ENCODE data around the gene ETV6.

Gene ETV6

DNA sequence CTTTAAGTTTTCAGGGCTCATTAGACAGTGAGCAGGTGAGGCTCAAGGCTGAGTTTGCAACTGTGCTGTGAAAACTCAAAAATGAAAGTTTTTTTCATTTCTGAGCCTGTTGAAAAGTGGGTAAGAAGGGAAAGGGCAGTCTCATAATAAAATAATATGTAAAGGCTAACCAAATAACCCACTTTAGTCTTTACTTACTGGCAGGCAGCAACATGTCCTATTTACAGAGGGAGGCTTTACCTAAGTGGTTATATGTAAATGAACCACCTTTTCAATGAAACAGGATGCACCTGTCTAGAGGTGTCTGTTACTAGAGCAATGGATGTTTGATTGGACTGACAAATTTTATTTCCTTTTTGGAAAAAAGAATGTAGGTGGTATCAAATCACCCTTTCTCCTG, 158.0 kb downstream of the ETV6 start:
- no peak for DNase-seq (ENCODE audit: low read depth)
- TF ChIP-seq, protein P1, sequence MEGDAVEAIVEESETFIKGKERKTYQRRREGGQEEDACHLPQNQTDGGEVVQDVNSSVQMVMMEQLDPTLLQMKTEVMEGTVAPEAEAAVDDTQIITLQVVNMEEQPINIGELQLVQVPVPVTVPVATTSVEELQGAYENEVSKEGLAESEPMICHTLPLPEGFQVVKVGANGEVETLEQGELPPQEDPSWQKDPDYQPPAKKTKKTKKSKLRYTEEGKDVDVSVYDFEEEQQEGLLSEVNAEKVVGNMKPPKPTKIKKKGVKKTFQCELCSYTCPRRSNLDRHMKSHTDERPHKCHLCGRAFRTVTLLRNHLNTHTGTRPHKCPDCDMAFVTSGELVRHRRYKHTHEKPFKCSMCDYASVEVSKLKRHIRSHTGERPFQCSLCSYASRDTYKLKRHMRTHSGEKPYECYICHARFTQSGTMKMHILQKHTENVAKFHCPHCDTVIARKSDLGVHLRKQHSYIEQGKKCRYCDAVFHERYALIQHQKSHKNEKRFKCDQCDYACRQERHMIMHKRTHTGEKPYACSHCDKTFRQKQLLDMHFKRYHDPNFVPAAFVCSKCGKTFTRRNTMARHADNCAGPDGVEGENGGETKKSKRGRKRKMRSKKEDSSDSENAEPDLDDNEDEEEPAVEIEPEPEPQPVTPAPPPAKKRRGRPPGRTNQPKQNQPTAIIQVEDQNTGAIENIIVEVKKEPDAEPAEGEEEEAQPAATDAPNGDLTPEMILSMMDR (IDR thresholded peaks at IDR 0.05; ENCODE audit: low read length, missing control alignments), result no peak
- no peak overlapping the region for H3K4me3 ChIP-seq (replicated peaks; ENCODE audit: low read depth, low read length)

DNA sequence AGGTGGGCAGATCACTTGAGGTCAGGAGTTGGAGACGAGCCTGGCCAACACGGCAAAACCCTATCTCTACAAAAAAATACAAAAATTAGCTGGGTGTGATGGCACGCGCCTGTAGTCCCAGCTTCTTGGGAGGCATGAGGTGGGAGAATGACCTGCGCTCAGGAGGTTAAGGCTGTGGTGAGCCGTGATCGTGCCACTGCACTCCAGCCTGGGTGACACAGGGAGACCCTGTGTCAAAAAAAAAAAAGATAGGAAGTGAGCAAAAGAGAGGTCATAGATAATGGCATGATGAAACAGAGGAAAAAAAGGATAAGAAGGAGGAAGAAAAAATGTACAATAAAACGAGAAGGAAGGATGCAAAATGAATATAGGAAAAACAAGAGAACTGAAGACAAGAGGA, 159.5 kb downstream of the ETV6 start:
- DNase-seq (ENCODE audit: low read depth), result no peak
- H3K4me3 ChIP-seq (replicated peaks; ENCODE audit: low read depth, low read length), result no peak overlapping the region
- TF ChIP-seq, protein P1 (IDR thresholded peaks at IDR 0.05; ENCODE audit: low read length, missing control alignments), result no peak

DNA sequence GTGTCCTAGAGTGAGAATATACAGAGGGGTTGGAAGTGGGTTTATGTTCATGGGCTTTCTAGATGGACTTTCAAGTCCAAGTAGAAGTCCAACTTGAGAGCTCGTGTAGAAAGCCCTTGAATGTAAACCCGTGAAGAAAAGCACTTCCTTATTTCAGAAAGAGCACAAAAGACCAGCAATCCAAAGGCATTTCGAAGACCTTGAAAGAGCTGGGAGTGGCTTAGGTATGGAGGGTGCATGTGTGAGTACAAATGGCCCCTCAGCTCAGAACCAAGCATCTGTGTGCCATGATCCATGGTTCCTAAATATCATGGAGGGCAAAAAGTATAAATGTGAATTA, 160.7 kb downstream of the ETV6 start:
- DNase-seq (ENCODE audit: low read depth), result no peak
- TF ChIP-seq, protein P1 (IDR thresholded peaks at IDR 0.05; ENCODE audit: low read length, missing control alignments), result no peak
- H3K4me3 ChIP-seq (replicated peaks; ENCODE audit: low read depth, low read length), result no peak overlapping the region

DNA sequence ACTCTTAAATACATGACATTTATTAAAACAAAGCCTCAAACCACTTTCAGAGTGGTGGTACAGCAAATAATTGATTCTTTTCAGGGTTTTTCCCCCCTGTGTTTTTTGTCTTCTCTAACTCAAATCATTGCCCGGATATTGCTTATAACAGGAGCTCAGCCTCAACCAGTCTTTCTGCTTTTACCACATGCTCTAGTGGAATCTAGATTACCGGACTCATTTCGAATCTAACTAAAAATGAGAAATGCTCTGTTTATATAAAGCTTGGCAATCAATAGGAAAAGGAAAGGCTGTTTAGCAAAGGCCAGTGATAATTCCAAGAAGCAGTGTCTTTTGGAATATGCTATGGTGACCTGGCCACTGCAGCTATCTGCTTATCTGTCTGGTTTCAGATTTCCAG, 161.5 kb downstream of the ETV6 start:
- DNase-seq (ENCODE audit: low read depth), result no peak
- TF ChIP-seq, protein P1 (IDR thresholded peaks at IDR 0.05; ENCODE audit: low read length, missing control alignments), result no peak
- no peak overlapping the region for H3K4me3 ChIP-seq (replicated peaks; ENCODE audit: low read depth, low read length)

DNA sequence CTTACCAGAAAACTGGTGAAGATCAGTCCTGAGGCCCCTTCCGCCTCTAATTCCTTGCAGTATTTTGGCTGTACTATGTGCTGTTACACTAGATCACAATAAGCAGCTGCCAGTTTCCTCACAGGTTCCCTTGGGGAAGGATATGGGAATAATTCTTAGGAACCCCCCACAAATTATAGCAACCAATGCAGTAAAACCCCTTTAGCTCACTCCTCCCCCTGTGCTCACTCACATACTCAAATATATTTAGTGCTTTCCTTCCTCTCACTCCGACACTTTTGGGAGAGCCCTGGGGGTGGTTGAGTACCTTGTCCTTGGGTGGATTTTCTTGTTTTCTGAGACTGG, 162.7 kb downstream of the ETV6 start:
- TF ChIP-seq, protein P1 (IDR thresholded peaks at IDR 0.05; ENCODE audit: low read length, missing control alignments), result no peak
- no peak for DNase-seq (ENCODE audit: low read depth)
- no peak overlapping the region for H3K4me3 ChIP-seq (replicated peaks; ENCODE audit: low read depth, low read length)

DNA sequence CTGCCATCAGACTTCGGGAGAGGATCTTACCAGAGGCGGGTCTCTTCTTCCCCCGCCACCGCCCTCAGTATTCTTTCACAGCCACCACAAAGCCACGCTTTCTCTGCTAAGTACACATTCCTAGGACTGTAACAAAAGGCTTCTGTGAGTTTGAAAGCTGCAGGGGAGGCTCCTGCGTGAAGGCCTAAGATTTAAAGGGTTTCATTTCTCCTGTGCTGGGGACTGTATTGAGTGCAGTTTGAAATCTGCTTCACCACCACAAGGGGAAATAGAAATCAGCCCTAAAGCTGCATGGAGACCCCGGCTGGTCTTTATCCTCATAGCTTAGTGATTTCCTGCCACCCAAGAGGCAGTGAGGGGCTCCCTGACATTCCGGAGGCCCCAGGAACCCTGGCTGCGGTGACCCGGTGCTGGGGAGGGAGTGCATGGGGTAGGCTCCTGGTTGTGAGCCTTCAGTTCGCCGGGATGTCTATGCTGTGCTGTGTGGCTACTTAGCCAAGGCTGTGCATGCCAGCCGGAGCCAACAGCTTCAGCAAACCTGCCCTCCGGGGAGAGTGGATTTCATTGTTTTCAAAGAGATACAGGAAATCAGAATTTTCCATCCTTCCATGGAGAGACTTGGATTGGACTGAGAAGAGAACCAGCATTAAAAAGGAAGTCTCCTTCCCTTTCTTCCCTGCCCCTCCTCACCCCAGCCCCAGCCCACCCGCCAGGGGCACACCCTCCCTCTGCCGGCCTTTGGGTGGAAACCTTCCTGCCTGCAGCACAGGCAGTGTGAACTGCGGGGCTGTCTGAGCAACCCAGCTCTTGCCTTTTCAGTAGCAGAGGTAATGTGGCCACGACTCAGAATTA, 163.3 kb downstream of the ETV6 start:
- no peak overlapping the region for H3K4me3 ChIP-seq (replicated peaks; ENCODE audit: low read depth, low read length)
- TF ChIP-seq, protein P1 (IDR thresholded peaks at IDR 0.05; ENCODE audit: low read length, missing control alignments), result peak; percentile 17
- peak; percentile 33 for DNase-seq (ENCODE audit: low read depth)

DNA sequence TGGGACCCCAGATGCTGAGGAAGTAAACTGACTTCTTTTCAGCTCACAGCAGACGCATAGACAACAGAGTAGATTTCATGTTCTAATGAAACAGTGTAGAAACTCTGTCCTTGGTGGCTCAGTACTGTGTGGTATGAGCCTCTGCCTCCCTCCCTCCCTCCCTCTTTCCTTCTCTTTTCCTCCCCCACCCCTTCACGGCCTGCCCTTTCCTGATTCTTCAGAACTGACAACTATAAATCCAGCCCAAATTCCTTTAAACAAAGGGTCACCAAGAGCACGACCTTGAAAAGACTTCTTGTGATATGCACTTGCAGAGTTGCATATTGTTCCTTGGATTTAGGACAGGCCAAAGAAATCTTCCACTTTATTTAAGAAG, 164.0 kb downstream of the ETV6 start:
- TF ChIP-seq, protein P1 (IDR thresholded peaks at IDR 0.05; ENCODE audit: low read length, missing control alignments), result no peak
- H3K4me3 ChIP-seq (replicated peaks; ENCODE audit: low read depth, low read length), result no peak overlapping the region
- DNase-seq (ENCODE audit: low read depth), result no peak
